ENCODE data around the gene PEAR1.

DNA sequence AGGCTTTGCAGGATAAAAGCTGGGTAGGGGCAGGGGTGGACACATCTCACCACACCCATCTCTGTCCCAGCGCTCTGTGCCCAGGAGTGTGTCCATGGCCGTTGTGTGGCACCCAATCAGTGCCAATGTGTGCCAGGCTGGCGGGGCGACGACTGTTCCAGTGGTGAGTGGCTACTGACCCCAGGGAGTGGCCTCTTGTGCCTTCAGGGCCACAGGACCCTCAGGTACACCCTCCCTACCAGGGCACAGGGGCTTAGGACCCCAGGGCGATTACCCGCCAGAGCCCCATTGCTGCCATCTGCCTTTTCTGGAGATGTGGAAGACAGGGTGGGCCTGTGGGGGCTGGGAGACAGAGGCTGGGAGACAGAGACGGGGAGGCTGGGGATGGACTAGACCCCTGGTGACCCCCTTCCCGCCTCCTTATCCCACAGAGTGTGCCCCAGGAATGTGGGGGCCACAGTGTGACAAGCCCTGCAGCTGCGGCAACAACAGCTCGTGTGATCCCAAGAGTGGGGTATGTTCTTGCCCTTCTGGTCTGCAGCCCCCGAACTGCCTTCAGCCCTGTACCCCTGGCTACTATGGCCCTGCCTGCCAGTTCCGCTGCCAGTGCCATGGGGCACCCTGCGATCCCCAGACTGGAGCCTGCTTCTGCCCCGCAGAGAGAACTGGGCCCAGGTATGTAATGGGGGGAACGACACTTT lies 12.8 kb downstream of the PEAR1 start:
- TF ChIP-seq CTCF (IDR thresholded peaks at IDR 0.05) (no peak), POLR2A (IDR thresholded peaks at IDR 0.05) (no peak)

All from Peyer's patch (tissue), 4 donors.